Measurements from ENCODE around the gene ADSS1. TPM values are rescaled to one million over a fixed set of nuclear protein-coding genes. Genes with fewer than 3 reads are reported as not detected.

Gene ADSS1
- total RNA-seq, 1 experiment from 2014 or later = 10.0 TPM

DNA sequence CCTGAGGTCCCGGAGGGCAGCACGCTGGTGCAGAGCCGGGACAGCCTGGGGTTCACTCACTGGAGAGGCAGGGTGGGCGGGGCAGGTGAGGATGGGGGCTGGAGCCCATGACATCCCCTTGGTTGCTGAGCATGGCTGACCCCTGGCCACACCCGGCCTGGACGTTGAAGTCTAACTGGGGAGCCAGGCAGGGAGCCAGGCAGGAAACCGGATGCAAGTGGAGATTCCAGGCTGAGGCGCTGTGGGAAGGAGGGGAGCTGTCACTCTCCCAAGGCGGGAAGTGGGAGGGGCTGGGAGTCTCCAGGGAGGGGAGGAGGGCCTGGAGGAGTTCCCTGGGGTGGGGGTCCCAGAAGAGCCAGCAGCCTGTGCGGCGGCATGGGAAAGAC, 42.3 kb upstream of the ADSS1 start:
- Mint-ChIP-seq H3K4me1 (peaks cover 54% of the 10 kb centered on the region), H3K27ac (peak overlapping the region; percentile 88), H3K27me3 (ENCODE audit: low read depth) (peaks cover 1% of the 10 kb centered on the region; the same call in 1 of the 2 replicates), H3K9me3 (peaks cover 8% of the 10 kb centered on the region), H3K4me3 (peak overlapping the region; percentile 61), H3K36me3 (peaks cover 3% of the 10 kb centered on the region; the same call in 1 of the 2 replicates)
- POLR2A ChIA-PET = interaction anchor here (0.6 to 1.0 kb wide), 3 partner anchors 9 to 416 kb away, joined by 3 to 4 read pairs (median 3); no protein-coding TSS in a partner anchor
- TF ChIP-seq GTF2I (CRISPR knock-in tag; conservative IDR thresholded peaks at IDR 0.05) (no peak), SP1 (CRISPR knock-in tag; conservative IDR thresholded peaks at IDR 0.05) (peak; percentile 52; the same call in 1 of the 2 replicates), ZNF423 (CRISPR knock-in tag; IDR thresholded peaks at IDR 0.05) (peak; percentile 67; the same call in 1 of the 2 replicates)
- TF ChIP-seq, protein P1, sequence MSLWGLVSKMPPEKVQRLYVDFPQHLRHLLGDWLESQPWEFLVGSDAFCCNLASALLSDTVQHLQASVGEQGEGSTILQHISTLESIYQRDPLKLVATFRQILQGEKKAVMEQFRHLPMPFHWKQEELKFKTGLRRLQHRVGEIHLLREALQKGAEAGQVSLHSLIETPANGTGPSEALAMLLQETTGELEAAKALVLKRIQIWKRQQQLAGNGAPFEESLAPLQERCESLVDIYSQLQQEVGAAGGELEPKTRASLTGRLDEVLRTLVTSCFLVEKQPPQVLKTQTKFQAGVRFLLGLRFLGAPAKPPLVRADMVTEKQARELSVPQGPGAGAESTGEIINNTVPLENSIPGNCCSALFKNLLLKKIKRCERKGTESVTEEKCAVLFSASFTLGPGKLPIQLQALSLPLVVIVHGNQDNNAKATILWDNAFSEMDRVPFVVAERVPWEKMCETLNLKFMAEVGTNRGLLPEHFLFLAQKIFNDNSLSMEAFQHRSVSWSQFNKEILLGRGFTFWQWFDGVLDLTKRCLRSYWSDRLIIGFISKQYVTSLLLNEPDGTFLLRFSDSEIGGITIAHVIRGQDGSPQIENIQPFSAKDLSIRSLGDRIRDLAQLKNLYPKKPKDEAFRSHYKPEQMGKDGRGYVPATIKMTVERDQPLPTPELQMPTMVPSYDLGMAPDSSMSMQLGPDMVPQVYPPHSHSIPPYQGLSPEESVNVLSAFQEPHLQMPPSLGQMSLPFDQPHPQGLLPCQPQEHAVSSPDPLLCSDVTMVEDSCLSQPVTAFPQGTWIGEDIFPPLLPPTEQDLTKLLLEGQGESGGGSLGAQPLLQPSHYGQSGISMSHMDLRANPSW (CRISPR knock-in tag; conservative IDR thresholded peaks at IDR 0.05; ENCODE audit: low read depth) = no peak
- TF ChIP-seq, protein P2, sequence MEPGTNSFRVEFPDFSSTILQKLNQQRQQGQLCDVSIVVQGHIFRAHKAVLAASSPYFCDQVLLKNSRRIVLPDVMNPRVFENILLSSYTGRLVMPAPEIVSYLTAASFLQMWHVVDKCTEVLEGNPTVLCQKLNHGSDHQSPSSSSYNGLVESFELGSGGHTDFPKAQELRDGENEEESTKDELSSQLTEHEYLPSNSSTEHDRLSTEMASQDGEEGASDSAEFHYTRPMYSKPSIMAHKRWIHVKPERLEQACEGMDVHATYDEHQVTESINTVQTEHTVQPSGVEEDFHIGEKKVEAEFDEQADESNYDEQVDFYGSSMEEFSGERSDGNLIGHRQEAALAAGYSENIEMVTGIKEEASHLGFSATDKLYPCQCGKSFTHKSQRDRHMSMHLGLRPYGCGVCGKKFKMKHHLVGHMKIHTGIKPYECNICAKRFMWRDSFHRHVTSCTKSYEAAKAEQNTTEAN (CRISPR knock-in tag; IDR thresholded peaks at IDR 0.05) = 0 out of 2 replicates have a peak, but pooled peaks have one; percentile 9
- CTCF ChIA-PET = interaction anchor here (0.6 to 4.0 kb wide), 16 partner anchors 13 to 339 kb away, joined by 3 to 35 read pairs (median 5); partner anchors contain the start of genes ADSS1 and SIVA1
- peak; percentile 43 for ATAC-seq
- DNase-seq (ENCODE audit: low spot score) = peak; percentile 86

DNA sequence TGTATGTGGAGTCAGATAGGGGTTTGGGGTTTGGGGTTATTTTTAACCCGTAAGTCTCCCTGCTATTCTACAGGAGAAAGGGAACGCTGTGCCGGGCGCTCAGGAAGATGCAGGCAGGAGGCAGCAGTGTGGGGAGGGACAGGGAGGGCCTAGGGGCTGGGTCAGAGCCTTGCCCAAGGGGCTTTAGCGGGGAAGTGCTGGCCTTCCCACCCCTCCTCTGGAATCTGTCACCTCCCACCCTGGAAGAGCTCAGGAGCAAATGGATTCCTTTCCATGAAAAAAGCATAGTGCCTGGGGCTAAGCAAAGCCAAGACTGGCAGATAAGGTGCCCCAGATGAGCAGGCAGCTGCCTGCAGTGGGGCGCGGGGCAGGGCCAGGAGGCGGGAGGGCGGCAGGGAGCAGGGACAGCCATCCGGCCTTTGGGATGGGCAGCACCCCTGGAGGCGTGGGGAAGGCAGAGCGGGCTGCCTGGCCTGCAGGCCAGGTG, 41.9 kb upstream of the ADSS1 start:
- Mint-ChIP-seq H3K36me3 (peaks cover 3% of the 10 kb centered on the region; the same call in 1 of the 2 replicates), H3K4me3 (peak overlapping the region; percentile 61), H3K27ac (peak overlapping the region; percentile 88), H3K4me1 (peaks cover 52% of the 10 kb centered on the region), H3K27me3 (ENCODE audit: low read depth) (no peaks in the 10 kb centered on the region), H3K9me3 (peaks cover 8% of the 10 kb centered on the region)
- peak; percentile 69 for ATAC-seq
- ChIA-PET POLR2A (interaction anchor here (1.0 kb wide), 1 partner anchor 9 kb away, joined by 4 read pairs; no protein-coding TSS in a partner anchor), CTCF (interaction anchor here (0.6 to 4.0 kb wide), 17 partner anchors 9 to 340 kb away, joined by 3 to 35 read pairs (median 6); partner anchors contain the start of genes ADSS1 and SIVA1)
- DNase-seq (ENCODE audit: low spot score) = peak; percentile 78
- 0 out of 2 replicates have a peak, but pooled peaks have one; percentile 29 for TF ChIP-seq SP1 (CRISPR knock-in tag; conservative IDR thresholded peaks at IDR 0.05)
- TF ChIP-seq, protein P3, sequence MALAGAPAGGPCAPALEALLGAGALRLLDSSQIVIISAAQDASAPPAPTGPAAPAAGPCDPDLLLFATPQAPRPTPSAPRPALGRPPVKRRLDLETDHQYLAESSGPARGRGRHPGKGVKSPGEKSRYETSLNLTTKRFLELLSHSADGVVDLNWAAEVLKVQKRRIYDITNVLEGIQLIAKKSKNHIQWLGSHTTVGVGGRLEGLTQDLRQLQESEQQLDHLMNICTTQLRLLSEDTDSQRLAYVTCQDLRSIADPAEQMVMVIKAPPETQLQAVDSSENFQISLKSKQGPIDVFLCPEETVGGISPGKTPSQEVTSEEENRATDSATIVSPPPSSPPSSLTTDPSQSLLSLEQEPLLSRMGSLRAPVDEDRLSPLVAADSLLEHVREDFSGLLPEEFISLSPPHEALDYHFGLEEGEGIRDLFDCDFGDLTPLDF (CRISPR knock-in tag; IDR thresholded peaks at IDR 0.05) = 0 out of 2 replicates have a peak, but pooled peaks have one; percentile 21
- TF ChIP-seq, protein P4, sequence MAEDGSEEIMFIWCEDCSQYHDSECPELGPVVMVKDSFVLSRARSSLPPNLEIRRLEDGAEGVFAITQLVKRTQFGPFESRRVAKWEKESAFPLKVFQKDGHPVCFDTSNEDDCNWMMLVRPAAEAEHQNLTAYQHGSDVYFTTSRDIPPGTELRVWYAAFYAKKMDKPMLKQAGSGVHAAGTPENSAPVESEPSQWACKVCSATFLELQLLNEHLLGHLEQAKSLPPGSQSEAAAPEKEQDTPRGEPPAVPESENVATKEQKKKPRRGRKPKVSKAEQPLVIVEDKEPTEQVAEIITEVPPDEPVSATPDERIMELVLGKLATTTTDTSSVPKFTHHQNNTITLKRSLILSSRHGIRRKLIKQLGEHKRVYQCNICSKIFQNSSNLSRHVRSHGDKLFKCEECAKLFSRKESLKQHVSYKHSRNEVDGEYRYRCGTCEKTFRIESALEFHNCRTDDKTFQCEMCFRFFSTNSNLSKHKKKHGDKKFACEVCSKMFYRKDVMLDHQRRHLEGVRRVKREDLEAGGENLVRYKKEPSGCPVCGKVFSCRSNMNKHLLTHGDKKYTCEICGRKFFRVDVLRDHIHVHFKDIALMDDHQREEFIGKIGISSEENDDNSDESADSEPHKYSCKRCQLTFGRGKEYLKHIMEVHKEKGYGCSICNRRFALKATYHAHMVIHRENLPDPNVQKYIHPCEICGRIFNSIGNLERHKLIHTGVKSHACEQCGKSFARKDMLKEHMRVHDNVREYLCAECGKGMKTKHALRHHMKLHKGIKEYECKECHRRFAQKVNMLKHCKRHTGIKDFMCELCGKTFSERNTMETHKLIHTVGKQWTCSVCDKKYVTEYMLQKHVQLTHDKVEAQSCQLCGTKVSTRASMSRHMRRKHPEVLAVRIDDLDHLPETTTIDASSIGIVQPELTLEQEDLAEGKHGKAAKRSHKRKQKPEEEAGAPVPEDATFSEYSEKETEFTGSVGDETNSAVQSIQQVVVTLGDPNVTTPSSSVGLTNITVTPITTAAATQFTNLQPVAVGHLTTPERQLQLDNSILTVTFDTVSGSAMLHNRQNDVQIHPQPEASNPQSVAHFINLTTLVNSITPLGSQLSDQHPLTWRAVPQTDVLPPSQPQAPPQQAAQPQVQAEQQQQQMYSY (CRISPR knock-in tag; IDR thresholded peaks at IDR 0.05) = no peak

DNA sequence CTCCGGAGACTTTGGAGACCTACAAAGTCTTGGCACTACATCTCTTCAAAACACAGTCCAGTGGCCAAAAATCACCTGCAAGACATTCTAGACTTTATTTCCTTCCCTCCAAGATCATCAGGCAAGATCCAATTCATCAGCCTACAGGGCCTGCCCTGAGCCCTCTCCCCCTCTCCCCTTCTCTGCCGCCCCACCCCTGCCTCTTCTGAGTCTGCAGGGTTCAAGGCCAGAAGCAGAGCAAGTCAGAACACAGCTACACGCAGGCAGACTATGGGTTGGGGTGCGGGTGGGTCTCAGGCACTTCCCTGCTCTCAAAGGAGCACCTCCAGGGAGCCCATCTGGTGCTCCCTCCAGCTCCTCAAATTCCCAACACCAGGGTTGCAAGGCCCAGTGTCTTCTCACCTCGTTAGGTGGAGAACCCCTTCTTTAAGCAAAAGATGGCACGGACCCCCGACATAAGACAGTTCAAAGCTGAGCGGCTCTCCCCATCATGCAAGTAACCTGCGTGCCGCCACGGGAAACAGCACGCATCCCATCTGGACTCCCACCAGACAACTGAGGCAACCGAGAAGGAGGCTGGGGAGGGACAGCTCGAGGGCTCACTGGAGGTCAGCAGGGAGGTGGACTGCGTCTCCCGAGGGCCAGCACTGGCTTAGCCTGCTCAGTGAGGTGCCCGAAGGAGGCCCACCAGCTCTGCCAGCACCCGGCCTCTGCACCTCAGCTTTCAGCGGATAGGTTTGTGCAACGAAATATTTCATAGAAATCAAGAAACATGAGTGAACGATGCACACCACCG, 40.2 kb upstream of the ADSS1 start:
- CTCF ChIA-PET = interaction anchor here (1.0 to 4.0 kb wide), 6 partner anchors 8 to 142 kb away, joined by 3 to 35 read pairs (median 11); partner anchors contain the start of gene ADSS1

More for the DNA sequence above, 40.2 kb upstream of the ADSS1 start:
- Mint-ChIP-seq H3K4me3 (no peak overlapping the region), H3K27ac (no peak overlapping the region), H3K9me3 (peaks cover 8% of the 10 kb centered on the region), H3K27me3 (ENCODE audit: low read depth) (no peaks in the 10 kb centered on the region; the same call in 1 of the 2 replicates), H3K4me1 (peaks cover 60% of the 10 kb centered on the region), H3K36me3 (peaks cover 3% of the 10 kb centered on the region; the same call in 1 of the 2 replicates)
- TF ChIP-seq CREM (CRISPR knock-in tag; IDR thresholded peaks at IDR 0.05) = no peak
- TF ChIP-seq, protein P5, sequence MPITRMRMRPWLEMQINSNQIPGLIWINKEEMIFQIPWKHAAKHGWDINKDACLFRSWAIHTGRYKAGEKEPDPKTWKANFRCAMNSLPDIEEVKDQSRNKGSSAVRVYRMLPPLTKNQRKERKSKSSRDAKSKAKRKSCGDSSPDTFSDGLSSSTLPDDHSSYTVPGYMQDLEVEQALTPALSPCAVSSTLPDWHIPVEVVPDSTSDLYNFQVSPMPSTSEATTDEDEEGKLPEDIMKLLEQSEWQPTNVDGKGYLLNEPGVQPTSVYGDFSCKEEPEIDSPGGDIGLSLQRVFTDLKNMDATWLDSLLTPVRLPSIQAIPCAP (CRISPR knock-in tag; IDR thresholded peaks at IDR 0.05) = no peak
- POLR2A ChIA-PET = no interaction called here
- no peak for DNase-seq (ENCODE audit: low spot score)
- ATAC-seq = no peak
